ENCODE data around the gene ADAR. TPM values are rescaled to one million over a fixed set of nuclear protein-coding genes. Genes with fewer than 3 reads are reported as not detected.

The ADAR gene
- total RNA-seq, 2 donors from 2014 or later: 115 to 125 TPM

GRCh38 chr1:154539486-154540483 is 68.2 kb downstream of the ADAR start:
- Histone ChIP-seq H3K27me3 (no peaks in the 10 kb centered on the region), H3K9ac (ENCODE audit: low read depth in 2 of 2, low read length in 2 of 2) (no peak overlapping the region), H3K4me3 (no peak overlapping the region), H3K9me3 (no peaks in the 10 kb centered on the region), H3K4me1 (no peaks in the 10 kb centered on the region), H3K36me3 (no peaks in the 10 kb centered on the region), H3K27ac (no peak overlapping the region)
- intact Hi-C loops (cut with DNase I): no loop called here
- no peak for TF ChIP-seq CTCF (IDR thresholded peaks at IDR 0.05)
- DNase-seq: no peak

- H3K27me3 ChIP-seq: no peaks in the 10 kb centered on the region
- DNase-seq: no peak
- no peak overlapping the region for H3K4me3 ChIP-seq
- no peaks in the 10 kb centered on the region for H3K9me3 ChIP-seq
- no peaks in the 10 kb centered on the region for H3K4me1 ChIP-seq
- no peak overlapping the region for H3K9ac ChIP-seq (ENCODE audit: low read depth in 2 of 2, low read length in 2 of 2)
- H3K27ac ChIP-seq: no peak overlapping the region
- intact Hi-C loops (cut with DNase I): no loop called here
- H3K36me3 ChIP-seq: no peaks in the 10 kb centered on the region
- TF ChIP-seq CTCF (IDR thresholded peaks at IDR 0.05): no peak
These were observed 71.4 kb downstream of the ADAR start for GRCh38 chr1:154536570-154536969.

GRCh38 chr1:154533952-154534844 is 73.8 kb downstream of the ADAR start:
- Histone ChIP-seq H3K36me3 (no peaks in the 10 kb centered on the region), H3K9ac (ENCODE audit: low read depth in 2 of 2, low read length in 2 of 2) (no peak overlapping the region), H3K4me1 (no peaks in the 10 kb centered on the region), H3K9me3 (no peaks in the 10 kb centered on the region), H3K4me3 (no peak overlapping the region), H3K27me3 (no peaks in the 10 kb centered on the region), H3K27ac (no peak overlapping the region)
- intact Hi-C loops (cut with DNase I): no loop called here
- TF ChIP-seq CTCF (IDR thresholded peaks at IDR 0.05): peak; percentile 32
- peak; percentile 39 for DNase-seq

Other genes starting within 250 kb of the ADAR start
- 10 to 100 TPM; 31.7 to 38.2 TPM for gene IL6R, start 202.8 kb downstream of the ADAR start, total RNA-seq
- under 1 TPM; 0.42 to 0.67 TPM for gene TDRD10, start 106.0 kb downstream of the ADAR start, total RNA-seq
- 1 to 10 TPM; 1.7 to 3.9 TPM for gene SHE, start 105.8 kb downstream of the ADAR start, total RNA-seq
- gene UBE2Q1, start 49.5 kb downstream of the ADAR start, total RNA-seq: 10 to 100 TPM; 74.1 to 86.1 TPM
- gene CHRNB2, start 40.4 kb downstream of the ADAR start, total RNA-seq: under 1 TPM; 0.07 to 0.16 TPM